Cardiac fibroblast (primary cell): ENCODE results near the gene CTF1.
A peak's percentile ranks its signal among the peaks of the same experiment; 100 is the strongest.

ENCODE experiments used
- DNase-seq, 2 donors: peaks; one replicate each; pipeline versions ENCODE4 v3.0.0 to v3.0.0-alpha.2; 2010; ENCODE audit warnings: low read depth in 2 of 2
- H3K4me3 ChIP-seq, 2 donors: replicated peaks in 1 of 2; 1 replicate in 1 of 2; 2 replicates in 1 of 2; pipeline ENCODE4 v1.5.1; 2011; ENCODE audit warnings: low read depth in 2 of 2, low read length in 2 of 2, mild to moderate bottlenecking in 2 of 2, moderate library complexity in 1 of 2
- TF ChIP-seq, protein P1 (sequence below): IDR thresholded peaks from one replicate; pipeline ENCODE4 v1.5.1; 2011; ENCODE audit warnings: low read depth, mild to moderate bottlenecking, low read length, inconsistent platforms

CTF1 gene

DNA sequence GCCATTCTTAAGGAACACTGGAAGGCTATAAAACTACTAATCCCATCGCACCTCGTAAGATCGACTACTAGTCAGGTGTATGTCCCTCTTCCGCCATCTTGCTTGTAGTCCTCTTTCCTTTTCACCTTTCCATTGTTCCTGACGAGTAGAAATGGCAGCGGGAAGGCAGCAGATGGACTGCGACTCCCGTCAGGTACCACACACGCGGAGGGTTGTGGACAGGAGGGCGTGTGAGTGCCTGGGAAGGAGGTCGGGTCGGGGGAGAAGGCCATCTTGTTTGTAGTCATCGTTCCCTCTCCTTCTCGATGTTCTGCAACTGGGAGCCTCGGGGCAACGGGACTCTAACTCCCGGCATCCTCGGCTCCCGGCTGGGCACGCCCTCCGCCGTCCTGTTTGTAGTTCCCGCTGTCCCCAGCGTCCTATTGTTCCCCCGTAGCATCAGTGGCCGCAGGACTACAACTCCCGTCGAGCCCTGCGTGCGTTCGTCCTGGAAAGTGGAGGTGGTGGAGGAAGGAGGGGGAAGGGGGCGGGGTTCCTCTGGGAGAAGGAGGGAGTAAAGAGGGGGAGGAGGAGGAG, 26.6 kb downstream of the CTF1 start:
- DNase-seq, result peak; percentile 100
- TF ChIP-seq, protein P1, sequence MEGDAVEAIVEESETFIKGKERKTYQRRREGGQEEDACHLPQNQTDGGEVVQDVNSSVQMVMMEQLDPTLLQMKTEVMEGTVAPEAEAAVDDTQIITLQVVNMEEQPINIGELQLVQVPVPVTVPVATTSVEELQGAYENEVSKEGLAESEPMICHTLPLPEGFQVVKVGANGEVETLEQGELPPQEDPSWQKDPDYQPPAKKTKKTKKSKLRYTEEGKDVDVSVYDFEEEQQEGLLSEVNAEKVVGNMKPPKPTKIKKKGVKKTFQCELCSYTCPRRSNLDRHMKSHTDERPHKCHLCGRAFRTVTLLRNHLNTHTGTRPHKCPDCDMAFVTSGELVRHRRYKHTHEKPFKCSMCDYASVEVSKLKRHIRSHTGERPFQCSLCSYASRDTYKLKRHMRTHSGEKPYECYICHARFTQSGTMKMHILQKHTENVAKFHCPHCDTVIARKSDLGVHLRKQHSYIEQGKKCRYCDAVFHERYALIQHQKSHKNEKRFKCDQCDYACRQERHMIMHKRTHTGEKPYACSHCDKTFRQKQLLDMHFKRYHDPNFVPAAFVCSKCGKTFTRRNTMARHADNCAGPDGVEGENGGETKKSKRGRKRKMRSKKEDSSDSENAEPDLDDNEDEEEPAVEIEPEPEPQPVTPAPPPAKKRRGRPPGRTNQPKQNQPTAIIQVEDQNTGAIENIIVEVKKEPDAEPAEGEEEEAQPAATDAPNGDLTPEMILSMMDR, result no peak
- H3K4me3 ChIP-seq, result peak overlapping the region; percentile 75 to 81

DNA sequence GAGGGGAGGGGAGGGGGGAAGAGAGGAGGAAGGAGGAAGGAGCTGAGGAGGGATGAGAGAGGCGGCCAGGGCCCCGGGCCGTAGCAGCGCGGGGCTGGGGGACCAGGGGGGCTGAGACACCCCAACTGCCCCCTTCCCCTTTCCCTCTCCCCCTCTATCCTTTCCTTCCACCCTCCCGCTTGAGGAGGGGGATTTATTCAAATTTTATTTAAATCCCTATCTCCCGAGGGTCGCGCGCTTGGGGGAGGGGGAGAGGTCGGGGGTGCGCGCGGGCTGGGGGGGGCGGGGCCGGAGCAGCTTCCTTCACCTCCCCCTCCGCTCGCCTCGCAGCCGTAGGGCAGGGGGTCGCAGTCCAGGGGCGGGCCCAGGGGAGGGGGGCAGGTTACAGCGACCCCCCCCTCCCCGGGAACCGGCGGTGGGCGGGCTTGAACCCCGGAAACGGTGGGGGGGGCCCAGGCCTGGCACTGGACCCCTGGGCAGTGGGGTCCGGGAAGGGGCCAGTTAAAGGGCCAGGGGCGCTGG, 27.2 kb downstream of the CTF1 start, which contains the start of gene FBXL19:
TSS of gene FBXL19 (plus strand) at position 19 of the 522 bp plus-strand sequence. CDS start 2,183 bp downstream, outside the sequence.
- TF ChIP-seq, protein P1, result no peak
- peak within 1 kb of the TSS; percentile 75 to 81 for H3K4me3 ChIP-seq
- no peak for DNase-seq

DNA sequence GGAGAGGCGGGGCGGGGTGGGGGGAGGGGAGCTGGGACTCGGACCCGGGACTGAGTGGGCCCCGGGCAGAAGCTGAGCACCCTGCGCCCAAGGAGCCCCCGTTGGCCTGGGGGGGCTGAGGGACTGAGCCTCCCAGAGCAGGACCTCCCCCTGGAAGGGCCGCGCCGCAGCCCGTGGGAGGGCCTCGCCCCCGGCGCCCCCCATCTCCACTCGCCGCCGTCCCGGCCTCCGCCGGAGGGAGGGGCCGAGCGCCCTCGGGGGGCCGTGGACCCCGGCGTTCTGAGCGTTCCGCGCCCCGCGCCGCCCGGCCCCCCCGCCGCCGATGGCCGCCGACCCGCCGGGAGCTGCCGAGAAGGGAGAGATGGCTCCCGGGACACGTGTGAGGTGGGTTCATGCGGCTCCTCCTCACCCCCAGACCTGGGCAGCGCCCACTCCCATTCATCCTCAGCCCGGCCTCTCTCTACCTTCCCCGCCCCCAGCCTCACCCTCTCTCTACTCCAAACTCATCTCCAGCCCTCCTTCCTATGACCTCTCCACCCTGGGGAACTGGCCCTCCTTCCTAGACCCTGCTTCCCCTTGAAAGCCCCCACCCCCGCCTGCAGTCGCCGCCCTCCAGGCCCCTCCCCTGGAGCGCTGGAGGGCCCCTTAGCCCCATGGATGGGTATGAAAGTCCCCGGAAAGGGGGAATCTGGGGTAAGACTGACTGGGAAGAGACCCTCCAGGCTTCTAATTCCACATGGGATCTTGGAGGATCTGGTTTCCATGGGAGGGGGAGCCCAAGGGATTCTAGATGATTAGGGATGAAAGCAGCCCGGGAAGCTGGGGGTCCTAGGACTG, 27.9 kb downstream of the CTF1 start:
- TF ChIP-seq, protein P1, result no peak
- H3K4me3 ChIP-seq, result peak overlapping the region; percentile 75 to 81
- no peak for DNase-seq

DNA sequence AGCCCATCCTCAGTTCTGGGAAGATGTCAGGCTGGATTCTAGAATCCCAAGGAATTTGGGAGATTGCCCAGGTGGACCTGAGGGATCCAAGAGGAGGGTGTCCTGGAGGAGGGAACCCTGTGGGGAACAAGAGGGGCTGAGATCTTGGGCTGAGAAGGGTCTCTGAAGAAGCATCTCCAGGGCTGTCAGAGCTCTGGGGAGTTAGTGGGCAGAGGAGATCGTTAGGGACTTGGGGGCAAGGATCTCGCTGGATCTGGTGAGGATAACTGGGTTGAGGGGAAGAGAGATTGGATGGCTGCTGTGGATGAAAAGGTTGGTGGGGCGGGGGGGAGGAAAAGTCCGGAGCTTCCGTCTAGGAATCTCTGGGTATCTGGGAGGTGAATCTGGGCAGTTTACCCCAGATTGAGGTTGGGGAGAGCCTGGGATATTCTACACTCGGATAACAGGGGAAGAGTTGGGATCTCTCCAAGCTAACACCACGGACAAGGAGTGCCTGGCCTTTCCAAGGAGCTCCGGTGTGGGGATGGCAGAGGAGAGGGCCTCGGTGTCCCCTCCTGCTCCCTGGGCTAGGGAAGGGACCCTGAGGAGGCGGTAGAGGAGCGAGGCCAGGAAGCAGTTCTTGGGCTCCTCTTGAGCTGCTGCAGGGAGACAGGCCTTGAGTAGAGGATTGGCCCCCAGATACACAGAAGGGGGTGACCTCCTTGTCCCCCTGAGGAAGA, 28.7 kb downstream of the CTF1 start:
- TF ChIP-seq, protein P1, result no peak
- DNase-seq, result no peak
- peak overlapping the region; percentile 75 to 81 for H3K4me3 ChIP-seq

DNA sequence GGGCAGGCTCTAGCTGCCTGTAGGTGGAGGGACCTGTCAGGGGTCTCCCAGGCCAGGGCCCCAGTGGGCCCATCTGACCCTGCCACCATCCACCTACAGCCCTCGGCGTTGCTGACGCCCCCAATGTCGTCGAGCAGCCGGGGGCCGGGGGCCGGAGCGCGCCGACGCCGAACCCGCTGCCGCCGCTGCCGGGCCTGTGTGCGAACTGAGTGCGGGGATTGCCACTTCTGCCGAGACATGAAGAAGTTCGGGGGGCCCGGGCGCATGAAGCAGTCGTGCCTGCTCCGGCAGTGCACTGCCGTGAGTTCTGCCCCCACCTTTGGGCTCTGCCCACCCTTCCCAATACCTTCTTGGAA, 29.2 kb downstream of the CTF1 start:
- DNase-seq, result no peak
- TF ChIP-seq, protein P1, result no peak

DNA sequence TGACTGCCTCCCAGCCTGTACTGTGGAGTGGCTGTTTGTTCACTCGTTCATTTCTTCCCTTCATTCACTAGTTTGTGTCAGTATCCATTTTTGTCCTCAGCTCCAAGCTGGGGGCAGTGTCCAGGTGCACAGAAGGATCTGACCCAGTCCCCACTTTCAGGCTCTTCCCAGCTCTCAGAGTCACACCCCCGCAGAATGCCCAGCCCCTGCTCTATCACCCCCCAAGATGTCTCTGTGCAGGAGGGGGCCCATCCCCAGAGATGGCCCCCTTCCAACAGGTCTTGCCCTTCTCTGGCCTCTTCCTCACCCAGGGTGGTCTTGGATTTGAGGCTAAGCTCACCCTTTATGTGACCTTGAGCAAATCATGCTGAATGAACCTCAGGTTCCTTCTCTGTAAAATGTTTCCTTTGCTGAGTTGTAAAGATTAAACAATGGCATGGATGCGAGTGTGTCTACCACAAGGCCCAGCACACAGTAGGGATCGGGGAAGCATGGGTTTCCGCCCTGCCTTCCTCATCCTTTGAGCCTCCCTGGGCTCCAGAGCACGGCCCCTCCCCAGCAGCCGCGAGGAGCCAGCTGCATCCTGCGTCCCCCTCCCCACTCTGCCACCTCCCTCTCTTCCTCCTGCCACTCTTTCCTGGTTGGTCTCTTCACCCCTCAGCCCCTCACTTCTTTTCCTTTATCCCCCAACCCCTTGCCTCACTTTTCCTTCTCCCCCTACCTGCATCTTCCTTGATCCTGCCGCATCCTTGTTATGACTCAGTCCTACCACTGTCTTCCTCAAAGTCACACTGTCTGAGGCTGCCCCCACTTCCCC, 29.8 kb downstream of the CTF1 start:
- DNase-seq, result no peak
- TF ChIP-seq, protein P1, result no peak
- no peak overlapping the region for H3K4me3 ChIP-seq

More for the DNA sequence above, 29.2 kb downstream of the CTF1 start:
- H3K4me3 ChIP-seq, result no peak overlapping the region
